OCI-LY7 (cell line): Measurements from ENCODE around the gene SLC14A1.

Experiments
- EZH2phosphoT487 ChIP-seq: fragments of 200-600 bp; sonication (generic); IDR thresholded peaks from 2 replicates; pipeline ENCODE4 v1.6.1; 2018; ENCODE audit warnings: low read depth, borderline replicate concordance, mild to moderate bottlenecking, mixed run types, antibody characterized with exemption, low read length, moderate library complexity, mixed read lengths
- TF ChIP-seq, protein P1 (sequence below): fragments of 200-600 bp; sonication (generic); conservative IDR thresholded peaks from 2 replicates; pipeline ENCODE4 v1.5.1; 2014; ENCODE audit warnings: mild to moderate bottlenecking, antibody characterized with exemption, low read length, moderate library complexity, mixed read lengths

GRCh38 chr18:45702708-45703265 lies 21.2 kb upstream of the SLC14A1 start:
- TF ChIP-seq, protein P1, sequence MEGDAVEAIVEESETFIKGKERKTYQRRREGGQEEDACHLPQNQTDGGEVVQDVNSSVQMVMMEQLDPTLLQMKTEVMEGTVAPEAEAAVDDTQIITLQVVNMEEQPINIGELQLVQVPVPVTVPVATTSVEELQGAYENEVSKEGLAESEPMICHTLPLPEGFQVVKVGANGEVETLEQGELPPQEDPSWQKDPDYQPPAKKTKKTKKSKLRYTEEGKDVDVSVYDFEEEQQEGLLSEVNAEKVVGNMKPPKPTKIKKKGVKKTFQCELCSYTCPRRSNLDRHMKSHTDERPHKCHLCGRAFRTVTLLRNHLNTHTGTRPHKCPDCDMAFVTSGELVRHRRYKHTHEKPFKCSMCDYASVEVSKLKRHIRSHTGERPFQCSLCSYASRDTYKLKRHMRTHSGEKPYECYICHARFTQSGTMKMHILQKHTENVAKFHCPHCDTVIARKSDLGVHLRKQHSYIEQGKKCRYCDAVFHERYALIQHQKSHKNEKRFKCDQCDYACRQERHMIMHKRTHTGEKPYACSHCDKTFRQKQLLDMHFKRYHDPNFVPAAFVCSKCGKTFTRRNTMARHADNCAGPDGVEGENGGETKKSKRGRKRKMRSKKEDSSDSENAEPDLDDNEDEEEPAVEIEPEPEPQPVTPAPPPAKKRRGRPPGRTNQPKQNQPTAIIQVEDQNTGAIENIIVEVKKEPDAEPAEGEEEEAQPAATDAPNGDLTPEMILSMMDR: no peak
- no peak for TF ChIP-seq EZH2phosphoT487
